GM06990 (cell line): ENCODE measurements around the gene KRT79.

Experiments used
- DNase-seq: peaks from one replicate; pipeline ENCODE4 v3.0.0-alpha.2; 2011; ENCODE audit not compliant: insufficient read length; ENCODE audit errors: extremely low read depth
- H3K27me3 ChIP-seq: replicated peaks from 2 replicates; pipeline ENCODE4 v1.6.0; 2011; ENCODE audit warnings: low read length; ENCODE audit not compliant: control insufficient read depth, insufficient read depth
- H3K36me3 ChIP-seq: 2 replicates; pipeline ENCODE4 v1.5.1; 2011; ENCODE audit warnings: low read length; ENCODE audit not compliant: control insufficient read depth, insufficient read depth
- H3K4me3 ChIP-seq: replicated peaks from 2 replicates; pipeline ENCODE4 v1.5.1; 2011; ENCODE audit warnings: low read depth, mild to moderate bottlenecking, control low read depth, low read length
- TF ChIP-seq, protein P1 (sequence below): IDR thresholded peaks from 2 replicates; pipeline ENCODE4 v1.5.1; 2011; ENCODE audit warnings: low read length, control low read depth, mild to moderate bottlenecking, inconsistent platforms; ENCODE audit not compliant: insufficient read depth, poor library complexity, severe bottlenecking

KRT79 gene

DNA sequence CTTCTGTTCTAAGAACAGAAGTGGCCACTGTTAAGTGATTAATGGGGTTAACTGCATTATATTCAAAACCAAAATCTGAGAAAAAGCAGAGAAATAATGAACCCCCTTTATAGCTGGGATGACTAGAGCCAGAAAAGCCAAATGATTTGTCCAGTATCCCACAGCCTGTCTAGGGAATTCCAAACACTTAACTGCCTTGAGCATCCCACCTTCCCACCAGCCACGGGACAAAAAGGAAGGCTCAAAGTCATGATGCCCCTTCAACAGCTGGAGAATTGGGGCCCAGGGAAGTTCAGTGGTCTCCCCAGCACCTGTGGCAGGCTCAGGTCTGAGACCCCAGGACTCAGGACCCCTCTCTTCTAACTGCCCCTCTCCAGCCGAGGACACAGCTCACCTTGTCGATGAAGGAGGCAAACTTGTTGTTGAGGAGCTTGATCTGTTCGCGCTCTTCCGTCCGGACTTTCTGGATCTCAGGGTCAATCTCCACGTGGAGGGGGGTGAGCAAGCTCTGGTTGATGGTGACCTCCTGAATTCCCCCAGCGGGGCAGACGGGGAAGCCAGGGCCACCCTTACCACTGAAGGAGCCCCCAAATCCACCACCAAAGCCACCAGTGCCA, 20.8 kb downstream of the KRT79 start:
- TF ChIP-seq, protein P1, sequence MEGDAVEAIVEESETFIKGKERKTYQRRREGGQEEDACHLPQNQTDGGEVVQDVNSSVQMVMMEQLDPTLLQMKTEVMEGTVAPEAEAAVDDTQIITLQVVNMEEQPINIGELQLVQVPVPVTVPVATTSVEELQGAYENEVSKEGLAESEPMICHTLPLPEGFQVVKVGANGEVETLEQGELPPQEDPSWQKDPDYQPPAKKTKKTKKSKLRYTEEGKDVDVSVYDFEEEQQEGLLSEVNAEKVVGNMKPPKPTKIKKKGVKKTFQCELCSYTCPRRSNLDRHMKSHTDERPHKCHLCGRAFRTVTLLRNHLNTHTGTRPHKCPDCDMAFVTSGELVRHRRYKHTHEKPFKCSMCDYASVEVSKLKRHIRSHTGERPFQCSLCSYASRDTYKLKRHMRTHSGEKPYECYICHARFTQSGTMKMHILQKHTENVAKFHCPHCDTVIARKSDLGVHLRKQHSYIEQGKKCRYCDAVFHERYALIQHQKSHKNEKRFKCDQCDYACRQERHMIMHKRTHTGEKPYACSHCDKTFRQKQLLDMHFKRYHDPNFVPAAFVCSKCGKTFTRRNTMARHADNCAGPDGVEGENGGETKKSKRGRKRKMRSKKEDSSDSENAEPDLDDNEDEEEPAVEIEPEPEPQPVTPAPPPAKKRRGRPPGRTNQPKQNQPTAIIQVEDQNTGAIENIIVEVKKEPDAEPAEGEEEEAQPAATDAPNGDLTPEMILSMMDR, result no peak
- no peak for DNase-seq
- no peaks in the 10 kb centered on the region; the same call in 1 of the 2 replicates for H3K27me3 ChIP-seq
- H3K36me3 ChIP-seq, result no peaks in the 10 kb centered on the region
- H3K4me3 ChIP-seq, result no peak overlapping the region

DNA sequence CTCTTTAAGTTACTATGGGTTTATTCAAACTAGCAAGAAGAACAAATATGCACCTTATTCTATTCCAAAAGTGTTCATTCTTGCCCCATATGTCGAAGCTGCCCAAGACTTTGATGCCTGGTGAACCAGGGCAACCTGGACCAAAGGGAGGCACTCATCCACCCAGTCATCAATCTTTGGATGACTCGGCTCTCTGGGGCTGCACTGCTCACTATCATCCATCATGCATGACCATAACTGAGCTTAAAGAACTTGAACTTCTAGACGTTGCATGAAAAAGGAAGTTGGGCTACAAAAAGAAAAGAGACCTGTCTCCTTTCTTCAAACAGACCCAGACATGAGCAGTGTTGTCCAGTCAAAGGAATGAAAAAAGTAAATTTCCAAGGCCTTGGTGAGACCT, 21.4 kb downstream of the KRT79 start:
- Histone ChIP-seq H3K27me3 (no peaks in the 10 kb centered on the region; the same call in 1 of the 2 replicates), H3K36me3 (no peaks in the 10 kb centered on the region), H3K4me3 (no peak overlapping the region)
- TF ChIP-seq, protein P1, result no peak
- no peak for DNase-seq

DNA sequence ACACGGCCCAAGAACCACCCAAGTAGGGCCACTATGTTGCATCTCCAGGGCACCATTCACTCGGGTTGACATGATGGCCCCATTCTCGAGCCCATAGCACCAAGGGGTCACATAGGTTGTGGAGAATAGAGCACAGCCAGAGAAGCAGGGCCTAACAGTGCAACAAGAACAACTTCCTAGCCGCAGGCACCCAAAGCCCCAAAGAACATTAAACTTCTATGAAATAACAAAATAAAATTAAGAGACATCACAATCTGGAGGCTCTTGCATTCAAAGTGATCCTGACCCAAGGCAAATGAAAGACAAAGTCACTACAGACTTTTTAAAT, 22.1 kb downstream of the KRT79 start:
- Histone ChIP-seq H3K36me3 (no peaks in the 10 kb centered on the region), H3K4me3 (no peak overlapping the region), H3K27me3 (no peaks in the 10 kb centered on the region; the same call in 1 of the 2 replicates)
- TF ChIP-seq, protein P1, result no peak
- DNase-seq, result no peak

DNA sequence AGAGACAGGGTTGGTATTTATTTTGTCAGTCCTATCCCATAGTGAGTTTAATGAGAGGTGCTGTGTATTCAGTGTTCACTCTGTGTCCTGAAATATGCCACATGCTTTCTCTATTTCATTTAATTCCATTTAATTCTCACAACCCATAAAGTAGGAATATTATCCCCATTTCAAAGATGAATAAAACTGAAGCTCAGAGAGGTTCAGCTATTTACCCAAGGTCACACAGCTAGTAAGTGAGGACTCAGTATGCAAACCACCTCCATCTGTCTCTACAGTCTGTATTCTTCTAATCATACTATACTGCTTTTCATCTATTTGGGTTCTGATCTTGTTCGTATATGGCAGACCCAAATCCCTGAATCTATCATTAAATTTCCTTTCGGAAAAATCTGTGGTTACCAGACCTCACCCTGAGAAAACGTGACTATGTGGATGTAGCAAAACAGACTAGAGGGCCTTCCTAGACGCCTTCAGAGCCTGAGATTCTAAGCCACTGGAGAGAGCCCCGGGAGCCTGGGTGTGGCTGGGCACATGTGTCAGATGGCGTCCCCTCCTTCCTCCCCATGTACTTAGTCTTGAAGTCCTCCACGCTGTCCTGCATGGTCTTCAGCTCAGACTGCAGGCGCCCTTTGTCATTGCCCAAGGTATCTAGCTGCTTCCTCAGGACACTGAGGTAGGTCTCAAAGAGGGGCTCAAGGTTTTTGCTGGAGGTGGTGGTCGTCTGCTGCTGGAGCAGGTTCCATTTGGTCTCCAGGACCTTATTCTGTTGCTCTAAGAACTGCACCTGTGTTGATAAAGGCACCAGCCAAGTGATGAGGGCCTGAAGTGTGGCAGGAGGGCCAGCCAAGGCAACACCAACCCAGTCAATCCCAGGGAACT, 22.7 kb downstream of the KRT79 start:
- Histone ChIP-seq H3K36me3 (no peaks in the 10 kb centered on the region), H3K27me3 (no peaks in the 10 kb centered on the region; the same call in 1 of the 2 replicates), H3K4me3 (no peak overlapping the region)
- no peak for DNase-seq
- TF ChIP-seq, protein P1, result no peak

DNA sequence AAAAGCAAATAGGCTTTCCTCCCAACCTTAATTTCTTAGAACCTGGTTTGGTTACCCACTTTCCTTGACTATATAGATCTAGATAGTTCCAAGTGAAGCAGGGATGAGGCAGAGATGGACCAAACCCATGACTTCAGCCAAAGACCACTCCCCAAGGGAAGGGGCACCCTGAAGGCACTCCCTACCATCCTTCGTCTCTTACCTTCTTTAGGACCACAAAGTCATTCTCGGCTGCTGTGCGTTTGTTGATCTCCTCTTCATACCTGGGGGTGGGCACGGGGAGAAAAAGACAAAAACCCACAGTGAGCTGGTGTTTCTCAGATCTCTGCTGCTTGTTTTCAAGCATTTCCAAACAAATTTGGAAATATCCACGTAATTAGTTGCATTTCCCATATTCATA, 23.6 kb downstream of the KRT79 start:
- H3K4me3 ChIP-seq, result no peak overlapping the region
- no peaks in the 10 kb centered on the region; the same call in 1 of the 2 replicates for H3K27me3 ChIP-seq
- DNase-seq, result no peak
- no peaks in the 10 kb centered on the region for H3K36me3 ChIP-seq
- TF ChIP-seq, protein P1, result no peak
